ENCODE data around the gene COX6A2. TPM values are rescaled to one million over a fixed set of nuclear protein-coding genes. Genes with fewer than 3 reads are reported as not detected.

Gene COX6A2
- total and polyA plus RNA-seq, 2 donors (not counting 3 experiments of a cell fraction or from before 2014, with no cell fraction given) = not detected

DNA sequence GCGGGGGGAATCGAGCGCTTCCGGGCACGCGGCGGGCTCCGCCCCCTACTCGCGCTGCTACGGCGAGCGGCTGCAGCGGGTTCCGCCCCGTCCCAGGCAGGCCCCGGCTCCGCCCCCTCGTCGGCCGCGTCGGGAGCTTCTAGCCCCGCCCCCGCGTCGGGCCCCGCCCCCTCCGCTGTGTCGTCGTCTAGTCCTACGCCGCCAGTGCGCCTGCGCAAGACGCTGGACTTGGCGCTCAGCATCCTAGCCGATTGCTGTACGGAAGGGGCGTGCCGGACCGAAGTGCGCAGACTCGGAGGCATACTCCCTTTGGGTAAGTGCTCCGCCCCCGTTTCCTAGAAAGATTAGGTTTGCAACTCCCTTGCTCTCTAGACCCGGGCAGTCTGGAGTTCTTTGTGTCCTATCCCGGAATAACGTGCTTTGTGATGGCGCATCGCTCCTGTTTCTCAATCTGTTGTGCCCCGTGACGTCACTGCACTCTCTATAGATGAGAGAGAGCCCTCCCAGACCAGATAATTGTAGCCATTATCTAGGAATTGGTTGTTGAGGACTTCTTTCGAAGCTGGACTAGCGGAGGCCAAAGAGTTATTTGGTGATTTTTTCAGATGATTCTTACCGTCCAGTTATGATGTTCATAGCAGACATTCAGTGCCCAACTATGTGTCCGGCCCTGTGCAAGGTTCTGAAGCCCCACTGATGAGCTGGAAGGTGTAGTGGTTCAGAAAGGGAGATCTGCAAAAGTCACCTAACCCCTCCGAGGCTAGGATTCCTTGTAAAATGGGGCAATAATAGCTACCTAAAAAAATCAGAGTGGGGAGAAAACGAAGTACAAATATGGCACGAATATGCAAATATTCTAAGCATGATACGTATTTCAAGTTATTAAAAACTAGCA, 31.8 kb upstream of the COX6A2 start:
- TF ChIP-seq, protein P1, sequence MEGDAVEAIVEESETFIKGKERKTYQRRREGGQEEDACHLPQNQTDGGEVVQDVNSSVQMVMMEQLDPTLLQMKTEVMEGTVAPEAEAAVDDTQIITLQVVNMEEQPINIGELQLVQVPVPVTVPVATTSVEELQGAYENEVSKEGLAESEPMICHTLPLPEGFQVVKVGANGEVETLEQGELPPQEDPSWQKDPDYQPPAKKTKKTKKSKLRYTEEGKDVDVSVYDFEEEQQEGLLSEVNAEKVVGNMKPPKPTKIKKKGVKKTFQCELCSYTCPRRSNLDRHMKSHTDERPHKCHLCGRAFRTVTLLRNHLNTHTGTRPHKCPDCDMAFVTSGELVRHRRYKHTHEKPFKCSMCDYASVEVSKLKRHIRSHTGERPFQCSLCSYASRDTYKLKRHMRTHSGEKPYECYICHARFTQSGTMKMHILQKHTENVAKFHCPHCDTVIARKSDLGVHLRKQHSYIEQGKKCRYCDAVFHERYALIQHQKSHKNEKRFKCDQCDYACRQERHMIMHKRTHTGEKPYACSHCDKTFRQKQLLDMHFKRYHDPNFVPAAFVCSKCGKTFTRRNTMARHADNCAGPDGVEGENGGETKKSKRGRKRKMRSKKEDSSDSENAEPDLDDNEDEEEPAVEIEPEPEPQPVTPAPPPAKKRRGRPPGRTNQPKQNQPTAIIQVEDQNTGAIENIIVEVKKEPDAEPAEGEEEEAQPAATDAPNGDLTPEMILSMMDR (IDR thresholded peaks at IDR 0.05; ENCODE audit: extremely low read depth in 1 of 2, insufficient read depth in 1 of 2, low read depth in 1 of 2, low read length in 2 of 2) = no peak
- TF ChIP-seq FOS (IDR thresholded peaks at IDR 0.05; ENCODE audit: borderline replicate concordance, insufficient read depth, low read length) = no peak
- no peak for TF ChIP-seq EZH2 (IDR thresholded peaks at IDR 0.05; ENCODE audit: borderline replicate concordance, low read depth, low read length, severe bottlenecking)
- TF ChIP-seq POLR2A (IDR thresholded peaks at IDR 0.05; ENCODE audit: low read depth, low read length) = peak; percentile 85
- no peak for TF ChIP-seq MYC (IDR thresholded peaks at IDR 0.05; ENCODE audit: low read depth, low read length)
- no peak for TF ChIP-seq GATA2 (IDR thresholded peaks at IDR 0.05; ENCODE audit: insufficient read depth, insufficient read length, low read depth, low read length)
- TF ChIP-seq JUN (IDR thresholded peaks at IDR 0.05; ENCODE audit: borderline replicate concordance, insufficient read depth, insufficient read length, low read depth) = no peak
- peak; percentile 2 for TF ChIP-seq POLR2AphosphoS5 (IDR thresholded peaks at IDR 0.05; ENCODE audit: insufficient read depth, low read depth, low read length)
- TF ChIP-seq, protein P2, sequence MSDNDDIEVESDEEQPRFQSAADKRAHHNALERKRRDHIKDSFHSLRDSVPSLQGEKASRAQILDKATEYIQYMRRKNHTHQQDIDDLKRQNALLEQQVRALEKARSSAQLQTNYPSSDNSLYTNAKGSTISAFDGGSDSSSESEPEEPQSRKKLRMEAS (IDR thresholded peaks at IDR 0.05; ENCODE audit: insufficient read depth, insufficient read length) = peak; percentile 10
- Histone ChIP-seq H3K9me1 (replicated peaks; ENCODE audit: control insufficient read depth, extremely low read depth, insufficient read depth, low read length) (no peaks in the 10 kb centered on the region), H4K20me1 (replicated peaks; ENCODE audit: control insufficient read depth, extremely low read depth, insufficient read depth, low read length) (no peaks in the 10 kb centered on the region), H3K4me3 (replicated peaks in 1 of 3; ENCODE audit: insufficient read depth in 1 of 3, low read depth in 1 of 3, low read length in 3 of 3) (peak overlapping the region; percentile 41 to 81 (median 71)), H2AFZ (ENCODE audit: low read depth, low read length) (peak overlapping the region; percentile 87), H3K79me2 (ENCODE audit: control insufficient read depth, insufficient read depth, low read length) (peaks cover 40% of the 10 kb centered on the region), H3K9ac (replicated peaks; ENCODE audit: extremely low read depth, insufficient read depth, low read length) (peak overlapping the region; percentile 95), H3K36me3 (ENCODE audit: control insufficient read depth in 2 of 2, extremely low read depth in 1 of 2, insufficient read depth in 2 of 2, low read length in 2 of 2) (peaks cover 5 to 13% of the 10 kb centered on the region in 2 experiments), H3K4me1 (ENCODE audit: control insufficient read depth, extremely low read depth, insufficient read depth, low read length) (peaks cover 23% of the 10 kb centered on the region), H3K9me3 (replicated peaks; ENCODE audit: control insufficient read depth, insufficient read depth, low read length) (no peaks in the 10 kb centered on the region), H3K27me3 (ENCODE audit: control insufficient read depth in 2 of 2, insufficient read depth in 2 of 2, low read length in 2 of 2) (no peaks in the 10 kb centered on the region), H3K27ac (ENCODE audit: insufficient read depth, low read depth, low read length) (peak overlapping the region; percentile 96), H3K4me2 (ENCODE audit: insufficient read depth, low read length) (peak overlapping the region; percentile 92)
- TSS peak; percentile 33 for BruUV-seq (replicated peaks)
- intact Hi-C loops (cut with micrococcal nuclease) = loop anchor here (1.0 to 5.0 kb wide), 9 partner anchors 12 to 427 kb away; partner anchors contain the start of genes FUS, PYCARD, RUSF1 and STX4
- DNase-seq (ENCODE audit: low read depth, low spot score) (peak; percentile 100), FAIRE-seq (peak; percentile 99)
- dilution Hi-C loops (cut with MboI; ENCODE audit: extremely low pct_ligation_motif_present, low sequenced_read_pairs) = no loop called here
- POLR2A ChIA-PET = interaction anchor here (0.7 to 2.0 kb wide), 5 partner anchors 10 to 414 kb away, joined by 3 to 10 read pairs (median 6); partner anchors contain the start of genes FUS, TGFB1I1 and ZNF267
- CTCF ChIA-PET = interaction anchor here (0.6 to 4.3 kb wide), 25 partner anchors 9 to 506 kb away, joined by 3 to 53 read pairs (median 5); partner anchors contain the start of genes COX6A2, FUS, RUSF1 and TGFB1I1
